Mesendoderm (in vitro differentiated cells): ENCODE data around the gene DNAH5.

Experiments used
- DNase-seq: peaks from one replicate; pipeline ENCODE4 v3.0.0; 2013
- H2AK5ac ChIP-seq: 2 replicates; pipeline ENCODE4 v1.6.1; 2013; ENCODE audit warnings: low read length, inconsistent platforms
- H2BK120ac ChIP-seq: 2 replicates; pipeline ENCODE4 v1.6.1; 2013; ENCODE audit warnings: low read depth, mild to moderate bottlenecking, low read length, moderate library complexity, mixed read lengths
- H2BK15ac ChIP-seq: replicated peaks from 2 replicates; pipeline ENCODE4 v1.6.1; 2013; ENCODE audit warnings: low read depth, mild to moderate bottlenecking, moderate library complexity
- H2BK5ac ChIP-seq: 2 replicates; pipeline ENCODE4 v1.6.1; 2013; ENCODE audit warnings: low read length, inconsistent platforms
- H3K18ac ChIP-seq: 2 replicates; pipeline ENCODE4 v1.6.1; 2013; ENCODE audit warnings: mild to moderate bottlenecking, low read length, mixed read lengths
- H3K23ac ChIP-seq: one replicate; pipeline ENCODE4 v1.6.1; 2013; ENCODE audit warnings: low read length
- H3K27ac ChIP-seq: 2 replicates; pipeline ENCODE4 v1.5.1; 2013; ENCODE audit warnings: low read depth, mild to moderate bottlenecking, inconsistent platforms, low read length, moderate library complexity
- H3K27me3 ChIP-seq: 2 replicates; pipeline ENCODE4 v1.6.1; 2013; ENCODE audit warnings: low read length, control low read depth, mild to moderate bottlenecking, inconsistent platforms; ENCODE audit not compliant: insufficient read depth, poor library complexity
- H3K36me3 ChIP-seq: 2 replicates; pipeline ENCODE4 v1.6.1; 2013; ENCODE audit warnings: low read length, inconsistent platforms; ENCODE audit not compliant: control insufficient read depth, insufficient read depth
- H3K4ac ChIP-seq: one replicate; pipeline ENCODE4 v1.6.1; 2013; ENCODE audit warnings: low read depth, mild to moderate bottlenecking, low read length, moderate library complexity
- H3K4me1 ChIP-seq: 2 replicates; pipeline ENCODE4 v1.6.1; 2013; ENCODE audit warnings: low read depth, low read length, inconsistent platforms; ENCODE audit not compliant: control insufficient read depth
- H3K4me2 ChIP-seq: 2 replicates; pipeline ENCODE4 v1.6.1; 2013; ENCODE audit warnings: low read length
- H3K4me3 ChIP-seq: 2 replicates; pipeline ENCODE4 v1.5.1; 2013; ENCODE audit warnings: mild to moderate bottlenecking, low read length
- H3K56ac ChIP-seq: one replicate; pipeline ENCODE4 v1.6.1; 2013; ENCODE audit warnings: low read length
- H3K79me1 ChIP-seq: 2 replicates; pipeline ENCODE4 v1.6.1; 2013; ENCODE audit warnings: low read length, inconsistent platforms
- H3K79me2 ChIP-seq: 2 replicates; pipeline ENCODE4 v1.6.1; 2013; ENCODE audit warnings: mild to moderate bottlenecking, low read length; ENCODE audit not compliant: control insufficient read depth, insufficient read depth
- H3K9ac ChIP-seq: 2 replicates; pipeline ENCODE4 v1.6.1; 2013; ENCODE audit warnings: low read length, inconsistent platforms
- H4K5ac ChIP-seq: one replicate; pipeline ENCODE4 v1.6.1; 2013; ENCODE audit warnings: low read length
- H4K8ac ChIP-seq: one replicate; pipeline ENCODE4 v1.6.1; 2013; ENCODE audit warnings: low read depth, mild to moderate bottlenecking, control low read depth, low read length, moderate library complexity
- WGBS: extraction: QIAGEN DNeasy Blood & Tissue Kit; methylation state at CpG from one replicate; pipeline ENCODE4 v1.1.7; 2013; ENCODE audit warnings: low lambda C conversion rate, missing lambda C conversion rate; ENCODE audit not compliant: insufficient coverage; ENCODE audit errors: extremely low coverage; 5-methylcytosine and 5-hydroxymethylcytosine counted together

The DNAH5 gene

GRCh38 chr5:13909271-13909670 is 35.2 kb downstream of the DNAH5 start:
- H3K4ac ChIP-seq = no peak overlapping the region
- no CpG with 5 or more reads among the region's 1 CpG for WGBS
- no peak overlapping the region for H3K9ac ChIP-seq
- H3K4me1 ChIP-seq = no peaks in the 10 kb centered on the region
- no peak overlapping the region for H3K4me3 ChIP-seq
- no peaks in the 10 kb centered on the region for H3K79me1 ChIP-seq
- H2BK120ac ChIP-seq = no peak overlapping the region
- H4K5ac ChIP-seq = no peak overlapping the region
- H3K36me3 ChIP-seq = no peaks in the 10 kb centered on the region
- H3K79me2 ChIP-seq = no peaks in the 10 kb centered on the region
- DNase-seq = no peak
- no peak overlapping the region for H3K23ac ChIP-seq
- no peak overlapping the region for H2BK5ac ChIP-seq
- no peak overlapping the region for H3K18ac ChIP-seq
- H4K8ac ChIP-seq = no peak overlapping the region
- H3K27me3 ChIP-seq = no peaks in the 10 kb centered on the region
- no peak overlapping the region for H2BK15ac ChIP-seq
- no peak overlapping the region for H3K56ac ChIP-seq
- H3K27ac ChIP-seq = no peak overlapping the region
- H3K4me2 ChIP-seq = no peak overlapping the region
- no peak overlapping the region for H2AK5ac ChIP-seq

- Histone ChIP-seq H3K27me3 (no peaks in the 10 kb centered on the region), H2BK120ac (no peak overlapping the region), H2BK5ac (no peak overlapping the region), H3K4me2 (no peak overlapping the region), H3K79me1 (no peaks in the 10 kb centered on the region), H3K56ac (no peak overlapping the region), H3K9ac (no peak overlapping the region), H3K27ac (no peak overlapping the region), H3K18ac (no peak overlapping the region), H3K4ac (no peak overlapping the region), H4K5ac (no peak overlapping the region), H2AK5ac (no peak overlapping the region), H3K23ac (no peak overlapping the region), H3K4me1 (no peaks in the 10 kb centered on the region), H3K79me2 (no peaks in the 10 kb centered on the region), H3K4me3 (no peak overlapping the region), H4K8ac (no peak overlapping the region), H3K36me3 (no peaks in the 10 kb centered on the region), H2BK15ac (no peak overlapping the region)
- no CpG with 5 or more reads among the region's 6 CpGs for whole genome bisulfite sequencing
- no peak for DNase-seq
These were observed 45.9 kb downstream of the DNAH5 start for GRCh38 chr5:13898569-13898968.

GRCh38 chr5:13878357-13878756 is 66.1 kb downstream of the DNAH5 start:
- no peak overlapping the region for H3K9ac ChIP-seq
- H3K56ac ChIP-seq = no peak overlapping the region
- no peaks in the 10 kb centered on the region for H3K36me3 ChIP-seq
- no peaks in the 10 kb centered on the region for H3K79me1 ChIP-seq
- no peak overlapping the region for H3K4me3 ChIP-seq
- no peak overlapping the region for H3K27ac ChIP-seq
- peak; percentile 5 for DNase-seq
- no peaks in the 10 kb centered on the region for H3K27me3 ChIP-seq
- H3K79me2 ChIP-seq = no peaks in the 10 kb centered on the region
- no CpG with 5 or more reads among the region's 4 CpGs for WGBS
- H2AK5ac ChIP-seq = no peak overlapping the region
- H2BK15ac ChIP-seq = no peak overlapping the region
- no peak overlapping the region for H2BK5ac ChIP-seq
- no peak overlapping the region for H3K18ac ChIP-seq
- H3K23ac ChIP-seq = no peak overlapping the region
- H4K8ac ChIP-seq = no peak overlapping the region
- H4K5ac ChIP-seq = no peak overlapping the region
- H3K4me1 ChIP-seq = no peaks in the 10 kb centered on the region
- no peak overlapping the region for H2BK120ac ChIP-seq
- no peak overlapping the region for H3K4me2 ChIP-seq
- H3K4ac ChIP-seq = no peak overlapping the region

GRCh38 chr5:13866792-13867191 is 77.7 kb downstream of the DNAH5 start:
- Histone ChIP-seq H3K4me3 (no peak overlapping the region), H3K4me1 (no peaks in the 10 kb centered on the region), H3K79me2 (no peaks in the 10 kb centered on the region), H3K18ac (no peak overlapping the region), H3K27ac (no peak overlapping the region), H2BK5ac (no peak overlapping the region), H3K4me2 (no peak overlapping the region), H3K9ac (no peak overlapping the region), H4K5ac (no peak overlapping the region), H2BK15ac (no peak overlapping the region), H3K27me3 (no peaks in the 10 kb centered on the region), H4K8ac (no peak overlapping the region), H3K56ac (no peak overlapping the region), H3K36me3 (no peaks in the 10 kb centered on the region), H3K23ac (no peak overlapping the region), H3K79me1 (no peaks in the 10 kb centered on the region), H2AK5ac (no peak overlapping the region), H2BK120ac (no peak overlapping the region), H3K4ac (no peak overlapping the region)
- DNase-seq = peak; percentile 48
- WGBS = no CpG with 5 or more reads among the region's 5 CpGs

- Histone ChIP-seq H3K27ac (no peak overlapping the region), H3K9ac (no peak overlapping the region)
These were observed 79.2 kb downstream of the DNAH5 start for GRCh38 chr5:13865312-13865711.

GRCh38 chr5:13860146-13860545 is 84.3 kb downstream of the DNAH5 start:
- H3K27me3 ChIP-seq = no peaks in the 10 kb centered on the region
- no peaks in the 10 kb centered on the region for H3K79me1 ChIP-seq
- H3K36me3 ChIP-seq = no peaks in the 10 kb centered on the region
- no peak for DNase-seq
- H3K23ac ChIP-seq = no peak overlapping the region
- H4K5ac ChIP-seq = no peak overlapping the region
- no CpG with 5 or more reads among the region's 4 CpGs for WGBS
- no peak overlapping the region for H3K4ac ChIP-seq
- H3K4me1 ChIP-seq = no peaks in the 10 kb centered on the region
- no peak overlapping the region for H2BK15ac ChIP-seq
- H3K4me2 ChIP-seq = no peak overlapping the region
- H3K18ac ChIP-seq = no peak overlapping the region
- H4K8ac ChIP-seq = no peak overlapping the region
- no peak overlapping the region for H3K9ac ChIP-seq
- no peak overlapping the region for H3K56ac ChIP-seq
- no peak overlapping the region for H3K4me3 ChIP-seq
- no peak overlapping the region for H2AK5ac ChIP-seq
- H2BK120ac ChIP-seq = no peak overlapping the region
- no peak overlapping the region for H2BK5ac ChIP-seq
- no peaks in the 10 kb centered on the region for H3K79me2 ChIP-seq
- no peak overlapping the region for H3K27ac ChIP-seq

More at GRCh38 chr5:13865312-13865711, 79.2 kb downstream of the DNAH5 start:
- Histone ChIP-seq H3K4me3 (no peak overlapping the region), H3K18ac (no peak overlapping the region), H4K8ac (no peak overlapping the region), H4K5ac (no peak overlapping the region), H3K4me2 (no peak overlapping the region), H3K23ac (no peak overlapping the region), H2AK5ac (no peak overlapping the region), H3K36me3 (no peaks in the 10 kb centered on the region), H3K4me1 (no peaks in the 10 kb centered on the region), H2BK5ac (no peak overlapping the region), H3K56ac (no peak overlapping the region), H3K4ac (no peak overlapping the region), H3K27me3 (no peaks in the 10 kb centered on the region), H3K79me1 (no peaks in the 10 kb centered on the region), H2BK120ac (no peak overlapping the region), H3K79me2 (no peaks in the 10 kb centered on the region), H2BK15ac (no peak overlapping the region)
- DNase-seq = no peak
